ENCODE measurements around the gene ARHGAP6.

- TF ChIP-seq ZNF274 (IDR thresholded peaks at IDR 0.05; ENCODE audit: low read depth, low read length): no peak
- TF ChIP-seq YY1 (IDR thresholded peaks at IDR 0.05; ENCODE audit: insufficient read depth, insufficient read length): no peak
- no peak for TF ChIP-seq SUZ12 (IDR thresholded peaks at IDR 0.05; ENCODE audit: extremely low read depth, insufficient read depth, insufficient read length)
These were observed 472.7 kb downstream of the ARHGAP6 start for GRCh38 chrX:11193035-11193469.
